ENCODE results near the gene CPA1. TPM values are rescaled to one million over a fixed set of nuclear protein-coding genes. Genes with fewer than 3 reads are reported as not detected.

Gene CPA1
- polyA plus RNA-seq, 1 donor (not counting 4 experiments of a cell fraction or from before 2014, with no cell fraction given), result not detected

DNA sequence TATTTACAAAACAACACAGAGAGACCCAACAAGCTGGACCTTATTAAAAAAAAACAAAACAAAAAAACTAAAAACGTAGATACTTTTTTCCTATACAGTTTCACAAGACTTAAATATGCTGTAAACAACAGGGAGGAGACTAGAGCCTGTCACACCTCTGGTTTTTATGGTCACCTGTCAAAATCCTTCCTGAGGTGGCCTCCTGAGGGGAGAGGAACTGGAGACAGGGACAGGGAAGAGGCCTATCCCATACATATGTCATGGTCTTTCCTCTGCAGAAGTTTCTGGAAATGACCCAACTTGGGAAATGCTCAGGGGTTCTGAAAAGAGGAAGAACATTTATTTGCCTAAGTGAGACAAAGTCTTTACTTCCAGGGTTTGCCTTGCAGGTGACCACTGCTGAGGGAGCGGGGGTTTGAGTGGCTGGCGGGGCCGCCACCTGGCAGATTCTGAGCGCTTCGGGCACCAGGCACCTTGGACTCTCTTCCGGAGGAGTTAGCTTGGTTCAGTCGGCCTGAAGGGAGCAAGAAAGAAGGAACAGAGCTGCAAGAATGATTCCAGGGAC lies 18.3 kb downstream of the CPA1 start:
- H3K4me2 ChIP-seq (ENCODE audit: control insufficient read depth, extremely low read depth, insufficient read depth, low read depth, low read length), result no peak overlapping the region
- H3K4me1 ChIP-seq (ENCODE audit: control insufficient read depth, extremely low read depth, insufficient read depth, low read length), result no peaks in the 10 kb centered on the region
- H4K20me1 ChIP-seq (ENCODE audit: control insufficient read depth, extremely low read depth, insufficient read depth, low read length), result no peaks in the 10 kb centered on the region
- H3K27me3 ChIP-seq (ENCODE audit: control insufficient read depth, extremely low read depth, insufficient read depth, low read length), result no peaks in the 10 kb centered on the region
- H2AFZ ChIP-seq (ENCODE audit: control insufficient read depth, low read length), result no peak overlapping the region
- no peak overlapping the region for H3K9ac ChIP-seq (ENCODE audit: control insufficient read depth, extremely low read depth, insufficient read depth, low read length)
- no peaks in the 10 kb centered on the region for H3K79me2 ChIP-seq (ENCODE audit: control insufficient read depth, insufficient read depth, low read length)
- no peak overlapping the region for H3K27ac ChIP-seq (ENCODE audit: control insufficient read depth, insufficient read depth, low read length)
- TF ChIP-seq EZH2 (IDR thresholded peaks at IDR 0.05; ENCODE audit: low read length), result no peak
- TF ChIP-seq CTCF (optimal IDR thresholded peaks at IDR 0.05 in 1 of 3, IDR thresholded peaks at IDR 0.05 in 1 of 3, conservative IDR thresholded peaks at IDR 0.05 in 1 of 3; ENCODE audit: extremely low read depth in 1 of 3, insufficient read depth in 2 of 3, low read length in 3 of 3), result no peak
- H3K9me3 ChIP-seq (ENCODE audit: control insufficient read depth, low read depth, low read length), result no peaks in the 10 kb centered on the region
- DNase-seq (ENCODE audit: low read depth, low spot score) (no peak), FAIRE-seq (no peak)
- H3K36me3 ChIP-seq (ENCODE audit: control insufficient read depth in 2 of 2, extremely low read depth in 1 of 2, insufficient read depth in 2 of 2, low read length in 2 of 2), result peaks cover 2 to 4% of the 10 kb centered on the region in 2 experiments
- H3K4me3 ChIP-seq (ENCODE audit: control insufficient read depth in 2 of 3, extremely low read depth in 1 of 3, insufficient read depth in 2 of 3, low read depth in 1 of 3, low read length in 3 of 3), result no peak overlapping the region
- dilution Hi-C loops (cut with MboI; ENCODE audit: extremely low pct_ligation_motif_present, low sequenced_read_pairs), result no loop called here
- no peaks in the 10 kb centered on the region for H3K9me1 ChIP-seq (ENCODE audit: control insufficient read depth, extremely low read depth, insufficient read depth, low read length)

DNA sequence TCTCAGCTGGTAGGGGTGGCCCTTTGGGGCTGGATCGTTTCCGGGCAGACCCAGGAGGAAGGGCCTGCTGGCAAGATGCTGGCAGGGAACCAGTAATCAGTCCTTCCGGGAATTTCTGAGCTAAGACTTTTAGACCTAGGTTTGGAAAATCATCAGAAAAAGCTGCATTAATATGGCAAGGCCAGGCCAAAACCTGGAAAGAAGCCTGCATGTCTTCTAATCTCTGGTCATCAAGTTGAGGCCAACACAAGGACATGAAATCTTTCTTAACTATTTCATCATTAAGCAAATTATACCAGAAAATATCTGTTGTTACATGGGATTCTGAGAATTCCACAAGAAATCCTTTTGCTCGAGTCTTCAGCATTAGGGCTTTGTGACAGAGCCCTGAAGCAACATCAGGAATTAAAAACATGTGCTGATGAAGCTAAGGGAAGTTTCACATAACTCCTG lies 19.9 kb downstream of the CPA1 start:
- no peak overlapping the region for H3K9ac ChIP-seq (ENCODE audit: control insufficient read depth, extremely low read depth, insufficient read depth, low read length)
- H3K36me3 ChIP-seq (ENCODE audit: control insufficient read depth in 2 of 2, extremely low read depth in 1 of 2, insufficient read depth in 2 of 2, low read length in 2 of 2), result peaks cover 2 to 4% of the 10 kb centered on the region in 2 experiments
- dilution Hi-C loops (cut with MboI; ENCODE audit: extremely low pct_ligation_motif_present, low sequenced_read_pairs), result no loop called here
- DNase-seq (ENCODE audit: low read depth, low spot score), result no peak
- no peaks in the 10 kb centered on the region for H3K79me2 ChIP-seq (ENCODE audit: control insufficient read depth, insufficient read depth, low read length)
- H3K27me3 ChIP-seq (ENCODE audit: control insufficient read depth, extremely low read depth, insufficient read depth, low read length), result no peaks in the 10 kb centered on the region
- H3K4me3 ChIP-seq (ENCODE audit: control insufficient read depth in 2 of 3, extremely low read depth in 1 of 3, insufficient read depth in 2 of 3, low read depth in 1 of 3, low read length in 3 of 3), result no peak overlapping the region
- no peak overlapping the region for H2AFZ ChIP-seq (ENCODE audit: control insufficient read depth, low read length)
- no peaks in the 10 kb centered on the region for H3K9me1 ChIP-seq (ENCODE audit: control insufficient read depth, extremely low read depth, insufficient read depth, low read length)
- TF ChIP-seq EZH2 (IDR thresholded peaks at IDR 0.05; ENCODE audit: low read length), result no peak
- no peak for TF ChIP-seq CTCF (optimal IDR thresholded peaks at IDR 0.05 in 1 of 3, IDR thresholded peaks at IDR 0.05 in 1 of 3, conservative IDR thresholded peaks at IDR 0.05 in 1 of 3; ENCODE audit: extremely low read depth in 1 of 3, insufficient read depth in 2 of 3, low read length in 3 of 3)
- H3K27ac ChIP-seq (ENCODE audit: control insufficient read depth, insufficient read depth, low read length), result no peak overlapping the region
- no peak for FAIRE-seq
- H3K9me3 ChIP-seq (ENCODE audit: control insufficient read depth, low read depth, low read length), result no peaks in the 10 kb centered on the region
- H4K20me1 ChIP-seq (ENCODE audit: control insufficient read depth, extremely low read depth, insufficient read depth, low read length), result no peaks in the 10 kb centered on the region
- H3K4me2 ChIP-seq (ENCODE audit: control insufficient read depth, extremely low read depth, insufficient read depth, low read depth, low read length), result no peak overlapping the region
- no peaks in the 10 kb centered on the region for H3K4me1 ChIP-seq (ENCODE audit: control insufficient read depth, extremely low read depth, insufficient read depth, low read length)
